Ascending aorta (tissue), 2 donors: Measurements from ENCODE around the gene EEF1AKMT2. TPM values are rescaled to one million over a fixed set of nuclear protein-coding genes. Genes with fewer than 3 reads are reported as not detected.

Experiments used
- DNase-seq, 2 donors: peaks; one replicate each; pipeline ENCODE4 v3.0.0-alpha.2; 2019; ENCODE audit warnings: low spot score in 2 of 2
- H3K27ac ChIP-seq, 2 donors: fragments of 200-600 bp; sonication (generic); one replicate each; pipeline ENCODE4 v1.5.1; 2016 to 2017; ENCODE audit warnings: mild to moderate bottlenecking in 1 of 2
- H3K27me3 ChIP-seq: fragments of 200-600 bp; sonication (generic); one replicate; pipeline ENCODE4 v1.5.1; 2017
- H3K36me3 ChIP-seq, 2 donors: fragments of 200-600 bp; sonication (generic); one replicate each; pipeline ENCODE4 v1.5.1; 2016
- H3K4me1 ChIP-seq, 2 donors: fragments of 200-600 bp; sonication (generic); one replicate each; pipeline ENCODE4 v1.5.1; 2016 to 2017; ENCODE audit warnings: mild to moderate bottlenecking in 1 of 2
- H3K4me3 ChIP-seq, 2 donors: fragments of 200-600 bp; sonication (generic); one replicate each; pipeline ENCODE4 v1.5.1; 2016 to 2017; ENCODE audit warnings: mild to moderate bottlenecking in 1 of 2
- H3K9me3 ChIP-seq, 2 donors: fragments of 200-600 bp; sonication (generic); one replicate each; pipeline ENCODE4 v1.5.1; 2016
- CTCF ChIP-seq, 3 experiments: fragments of 200-600 bp in 2 of 3; fragments of 450-650 bp in 1 of 3; sonication (generic) in 2 of 3; IDR thresholded peaks; one replicate each; pipeline ENCODE4 v1.5.1; 2016 to 2019; ENCODE audit warnings: antibody characterized with exemption in 3 of 3, mild to moderate bottlenecking in 1 of 3, moderate library complexity in 1 of 3
- intact Hi-C: fragments of 100-400 bp; cut with DNase I; formaldehyde crosslinking; loops from one replicate; pipeline ENCODE4 v1.15.1; 2023
- total RNA-seq: library from RNA; depleted of rRNA; stranded (reverse); fragments of >200 nt; gene quantifications from one replicate; pipeline ENCODE4 v1.1.0, GENCODE V29; 2016

Gene EEF1AKMT2
- total RNA-seq, 1 donor from 2014 or later: 10.5 TPM

DNA sequence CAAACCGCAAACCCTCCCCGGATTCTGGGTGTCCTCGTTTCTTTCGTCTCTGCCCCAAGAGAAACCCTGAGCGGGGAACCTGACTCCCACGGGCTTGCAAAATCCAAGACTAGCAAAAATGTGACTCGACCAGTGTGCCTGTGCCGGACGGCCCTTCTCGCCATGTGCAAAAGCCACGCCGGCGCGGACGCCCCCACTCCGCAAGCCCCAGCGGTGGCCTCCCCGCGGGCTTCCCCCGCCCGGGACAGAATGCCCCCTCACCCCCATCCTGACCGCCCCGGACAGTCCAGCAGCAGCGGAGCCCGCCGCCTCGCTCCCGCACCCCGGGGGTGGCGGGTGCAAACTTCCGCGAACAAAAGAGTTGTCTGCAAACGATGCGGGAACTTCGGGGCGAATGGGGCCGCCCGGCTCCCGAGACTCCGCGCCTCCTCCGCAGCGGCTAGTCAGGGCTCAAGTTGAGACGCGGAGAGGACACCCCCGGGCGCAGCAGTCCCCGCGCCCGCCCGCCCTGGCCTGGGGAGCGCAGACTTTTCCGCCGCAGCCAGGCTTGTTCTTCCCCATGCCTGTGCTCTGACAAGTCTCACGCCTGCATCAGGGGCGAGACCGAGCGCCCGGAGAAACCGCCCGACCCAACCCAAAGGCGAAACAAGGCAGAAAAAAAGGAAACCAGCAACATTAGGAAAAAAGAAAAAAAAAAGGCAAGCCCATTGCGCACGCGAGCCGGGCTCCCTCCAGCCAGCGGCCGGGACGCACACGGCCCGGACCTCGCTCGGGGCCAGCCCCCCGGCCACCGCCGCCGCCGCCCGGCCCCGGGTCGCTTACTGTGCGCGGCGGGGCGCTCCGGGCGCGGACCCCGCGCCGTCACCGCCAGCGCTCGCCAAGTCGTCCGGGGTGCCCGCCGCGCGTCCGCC, 48.2 kb downstream of the EEF1AKMT2 start:
- H3K27me3 ChIP-seq: no peaks in the 10 kb centered on the region
- no peak for TF ChIP-seq CTCF (IDR thresholded peaks at IDR 0.05)
- H3K4me1 ChIP-seq: peaks cover 0 to 42% of the 10 kb centered on the region in 2 donors
- H3K27ac ChIP-seq: peak overlapping the region; percentile 63 to 69
- H3K9me3 ChIP-seq: no peaks in the 10 kb centered on the region
- intact Hi-C loops: loop anchor here (1.0 to 10.0 kb wide), 8 partner anchors 48 to 1589 kb away; partner anchors contain the start of genes BUB3, CTBP2, EEF1AKMT2 and OAT
- peak in 1 of 2 donors; percentile 71 for DNase-seq
- H3K4me3 ChIP-seq: peak overlapping the region; percentile 74 to 80
- H3K36me3 ChIP-seq: no peaks in the 10 kb centered on the region

- Histone ChIP-seq H3K27me3 (no peaks in the 10 kb centered on the region), H3K9me3 (no peaks in the 10 kb centered on the region), H3K27ac (peak overlapping the region; percentile 63 to 69), H3K4me1 (peaks cover 0 to 47% of the 10 kb centered on the region in 2 donors), H3K36me3 (no peaks in the 10 kb centered on the region), H3K4me3 (peak overlapping the region; percentile 74 to 80)
- no peak for TF ChIP-seq CTCF (IDR thresholded peaks at IDR 0.05)
- peak in 1 of 2 donors; percentile 68 for DNase-seq
- intact Hi-C loops: loop anchor here (1.0 to 10.0 kb wide), 8 partner anchors 49 to 1588 kb away; partner anchors contain the start of genes BUB3, CTBP2, EEF1AKMT2 and OAT
Observed at GRCh38 chr10:124742413-124743190, 49.1 kb downstream of the EEF1AKMT2 start.

GRCh38 chr10:124741922-124742412, 49.7 kb downstream of the EEF1AKMT2 start:
- Histone ChIP-seq H3K4me3 (peak overlapping the region; percentile 74 to 80), H3K27me3 (no peaks in the 10 kb centered on the region), H3K9me3 (no peaks in the 10 kb centered on the region), H3K36me3 (no peaks in the 10 kb centered on the region), H3K27ac (peak overlapping the region in 1 of 2 donors; percentile 63), H3K4me1 (peaks cover 4 to 51% of the 10 kb centered on the region in 2 donors)
- TF ChIP-seq CTCF (IDR thresholded peaks at IDR 0.05): no peak
- DNase-seq: peak in 1 of 2 donors; percentile 61
- intact Hi-C loops: loop anchor here (1.0 to 10.0 kb wide), 10 partner anchors 95 to 1587 kb away; partner anchors contain the start of genes BUB3, CTBP2 and OAT

GRCh38 chr10:124741281-124741921, 50.3 kb downstream of the EEF1AKMT2 start:
- H3K27me3 ChIP-seq: no peaks in the 10 kb centered on the region
- intact Hi-C loops: loop anchor here (1.0 to 10.0 kb wide), 10 partner anchors 94 to 1587 kb away; partner anchors contain the start of genes BUB3, CTBP2 and OAT
- TF ChIP-seq CTCF (IDR thresholded peaks at IDR 0.05): peak; percentile 83 to 92 (median 87)
- H3K4me1 ChIP-seq: peaks cover 10 to 57% of the 10 kb centered on the region in 2 donors
- peak overlapping the region; percentile 31 to 80 for H3K4me3 ChIP-seq
- no peaks in the 10 kb centered on the region for H3K36me3 ChIP-seq
- H3K27ac ChIP-seq: peak overlapping the region; percentile 63 to 73
- H3K9me3 ChIP-seq: no peaks in the 10 kb centered on the region
- peak in 1 of 2 donors; percentile 93 for DNase-seq
